ENCODE measurements around the gene ATP8A2. TPM values are rescaled to one million over a fixed set of nuclear protein-coding genes. Genes with fewer than 3 reads are reported as not detected.

The ATP8A2 gene
- total and polyA plus RNA-seq, 4 donors, result 0.01 to 0.08 (median 0.05) TPM; not detected in 1

- DNase-seq (ENCODE audit: low spot score), result no peak
- Histone ChIP-seq H3K9me3 (ENCODE audit: control insufficient read depth in 4 of 4, low read length in 3 of 4) (no peaks in the 10 kb centered on the region), H3K36me3 (ENCODE audit: control insufficient read depth in 4 of 4, insufficient read depth in 3 of 4, low read depth in 1 of 4, low read length in 3 of 4) (no peaks in the 10 kb centered on the region), H3K27ac (ENCODE audit: low read depth in 1 of 2, low read length in 2 of 2) (no peak overlapping the region), H3K27me3 (ENCODE audit: control insufficient read depth in 4 of 4, insufficient read depth in 4 of 4, low read length in 3 of 4) (peaks cover 0 to 4% (median 1%) of the 10 kb centered on the region in 4 donors), H3K4me3 (ENCODE audit: low read depth in 1 of 3, low read length in 3 of 3) (no peak overlapping the region), H3K4me1 (ENCODE audit: control insufficient read depth in 4 of 4, insufficient read depth in 4 of 4, low read length in 3 of 4) (no peaks in the 10 kb centered on the region), H3K9ac (ENCODE audit: low read depth in 1 of 2, low read length in 2 of 2) (no peak overlapping the region)
- 67% methylated on average over 2 of the region's 2 CpGs for WGBS
- TF ChIP-seq RXRA (IDR thresholded peaks at IDR 0.05), result no peak
These were observed 501.5 kb downstream of the ATP8A2 start for GRCh38 chr13:25873242-25873612.

- 77% methylated on average over 11 of the region's 11 CpGs for WGBS
- H3K36me3 ChIP-seq (ENCODE audit: control insufficient read depth in 4 of 4, insufficient read depth in 3 of 4, low read depth in 1 of 4, low read length in 3 of 4), result no peaks in the 10 kb centered on the region
- no peaks in the 10 kb centered on the region for H3K4me1 ChIP-seq (ENCODE audit: control insufficient read depth in 4 of 4, insufficient read depth in 4 of 4, low read length in 3 of 4)
- H3K9me3 ChIP-seq (ENCODE audit: control insufficient read depth in 4 of 4, low read length in 3 of 4), result no peaks in the 10 kb centered on the region
- no peak overlapping the region for H3K27ac ChIP-seq (ENCODE audit: low read depth in 1 of 2, low read length in 2 of 2)
- no peak overlapping the region for H3K4me3 ChIP-seq (ENCODE audit: low read depth in 1 of 3, low read length in 3 of 3)
- no peak for DNase-seq (ENCODE audit: low spot score)
- no peak overlapping the region for H3K9ac ChIP-seq (ENCODE audit: low read depth in 1 of 2, low read length in 2 of 2)
- TF ChIP-seq HNF4A (conservative IDR thresholded peaks at IDR 0.05) (no peak), ZBTB33 (IDR thresholded peaks at IDR 0.05) (no peak), EGR1 (IDR thresholded peaks at IDR 0.05; ENCODE audit: low read depth in 2 of 2) (no peak), NR2F2 (IDR thresholded peaks at IDR 0.05) (no peak), HNF4G (IDR thresholded peaks at IDR 0.05) (no peak), RAD21 (IDR thresholded peaks at IDR 0.05) (no peak), JUND (IDR thresholded peaks at IDR 0.05) (no peak)
- TF ChIP-seq, protein P1, sequence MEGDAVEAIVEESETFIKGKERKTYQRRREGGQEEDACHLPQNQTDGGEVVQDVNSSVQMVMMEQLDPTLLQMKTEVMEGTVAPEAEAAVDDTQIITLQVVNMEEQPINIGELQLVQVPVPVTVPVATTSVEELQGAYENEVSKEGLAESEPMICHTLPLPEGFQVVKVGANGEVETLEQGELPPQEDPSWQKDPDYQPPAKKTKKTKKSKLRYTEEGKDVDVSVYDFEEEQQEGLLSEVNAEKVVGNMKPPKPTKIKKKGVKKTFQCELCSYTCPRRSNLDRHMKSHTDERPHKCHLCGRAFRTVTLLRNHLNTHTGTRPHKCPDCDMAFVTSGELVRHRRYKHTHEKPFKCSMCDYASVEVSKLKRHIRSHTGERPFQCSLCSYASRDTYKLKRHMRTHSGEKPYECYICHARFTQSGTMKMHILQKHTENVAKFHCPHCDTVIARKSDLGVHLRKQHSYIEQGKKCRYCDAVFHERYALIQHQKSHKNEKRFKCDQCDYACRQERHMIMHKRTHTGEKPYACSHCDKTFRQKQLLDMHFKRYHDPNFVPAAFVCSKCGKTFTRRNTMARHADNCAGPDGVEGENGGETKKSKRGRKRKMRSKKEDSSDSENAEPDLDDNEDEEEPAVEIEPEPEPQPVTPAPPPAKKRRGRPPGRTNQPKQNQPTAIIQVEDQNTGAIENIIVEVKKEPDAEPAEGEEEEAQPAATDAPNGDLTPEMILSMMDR (IDR thresholded peaks at IDR 0.05; ENCODE audit: low read depth, low read length, missing input control), result no peak
- H3K27me3 ChIP-seq (ENCODE audit: control insufficient read depth in 4 of 4, insufficient read depth in 4 of 4, low read length in 3 of 4), result peaks cover 0 to 4% (median 3%) of the 10 kb centered on the region in 4 donors
These were observed 502.4 kb downstream of the ATP8A2 start for GRCh38 chr13:25874064-25874737.

DNA sequence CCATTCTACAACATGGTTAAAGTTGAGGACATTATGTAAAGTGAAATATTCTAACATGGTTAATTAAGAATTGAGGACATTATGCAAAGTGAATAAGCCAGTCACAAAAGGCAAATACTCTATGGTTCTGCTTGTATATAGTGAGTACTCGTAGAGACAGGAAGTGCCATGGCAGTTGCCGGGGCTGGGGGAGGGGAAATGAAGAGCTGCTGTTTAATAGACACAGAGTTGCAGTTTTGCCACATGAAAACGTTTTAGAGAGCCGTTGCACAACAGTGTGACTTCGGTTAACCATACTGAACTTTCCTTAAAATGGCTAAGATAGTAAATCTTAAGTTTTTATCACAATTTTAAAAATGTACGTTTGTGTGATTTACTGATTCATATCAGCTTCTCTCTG, 503.1 kb downstream of the ATP8A2 start:
- no peaks in the 10 kb centered on the region for H3K36me3 ChIP-seq (ENCODE audit: control insufficient read depth in 4 of 4, insufficient read depth in 3 of 4, low read depth in 1 of 4, low read length in 3 of 4)
- WGBS, result 53% methylated on average over 6 of the region's 6 CpGs
- DNase-seq (ENCODE audit: low spot score), result no peak
- H3K27ac ChIP-seq (ENCODE audit: low read depth in 1 of 2, low read length in 2 of 2), result no peak overlapping the region
- no peak overlapping the region for H3K4me3 ChIP-seq (ENCODE audit: low read depth in 1 of 3, low read length in 3 of 3)
- no peak overlapping the region for H3K9ac ChIP-seq (ENCODE audit: low read depth in 1 of 2, low read length in 2 of 2)
- H3K9me3 ChIP-seq (ENCODE audit: control insufficient read depth in 4 of 4, low read length in 3 of 4), result no peaks in the 10 kb centered on the region
- H3K4me1 ChIP-seq (ENCODE audit: control insufficient read depth in 4 of 4, insufficient read depth in 4 of 4, low read length in 3 of 4), result no peaks in the 10 kb centered on the region
- peaks cover 0 to 6% (median 3%) of the 10 kb centered on the region in 4 donors for H3K27me3 ChIP-seq (ENCODE audit: control insufficient read depth in 4 of 4, insufficient read depth in 4 of 4, low read length in 3 of 4)
- TF ChIP-seq RAD21 (IDR thresholded peaks at IDR 0.05) (no peak), ZBTB33 (IDR thresholded peaks at IDR 0.05) (no peak), FOXA2 (IDR thresholded peaks at IDR 0.05) (no peak), NR2F2 (IDR thresholded peaks at IDR 0.05) (no peak), SP1 (IDR thresholded peaks at IDR 0.05) (no peak), JUND (IDR thresholded peaks at IDR 0.05) (no peak), YY1 (IDR thresholded peaks at IDR 0.05) (no peak), TAF1 (conservative IDR thresholded peaks at IDR 0.05) (no peak), HNF4G (IDR thresholded peaks at IDR 0.05) (no peak), MAX (IDR thresholded peaks at IDR 0.05) (no peak)
- TF ChIP-seq, protein P2, sequence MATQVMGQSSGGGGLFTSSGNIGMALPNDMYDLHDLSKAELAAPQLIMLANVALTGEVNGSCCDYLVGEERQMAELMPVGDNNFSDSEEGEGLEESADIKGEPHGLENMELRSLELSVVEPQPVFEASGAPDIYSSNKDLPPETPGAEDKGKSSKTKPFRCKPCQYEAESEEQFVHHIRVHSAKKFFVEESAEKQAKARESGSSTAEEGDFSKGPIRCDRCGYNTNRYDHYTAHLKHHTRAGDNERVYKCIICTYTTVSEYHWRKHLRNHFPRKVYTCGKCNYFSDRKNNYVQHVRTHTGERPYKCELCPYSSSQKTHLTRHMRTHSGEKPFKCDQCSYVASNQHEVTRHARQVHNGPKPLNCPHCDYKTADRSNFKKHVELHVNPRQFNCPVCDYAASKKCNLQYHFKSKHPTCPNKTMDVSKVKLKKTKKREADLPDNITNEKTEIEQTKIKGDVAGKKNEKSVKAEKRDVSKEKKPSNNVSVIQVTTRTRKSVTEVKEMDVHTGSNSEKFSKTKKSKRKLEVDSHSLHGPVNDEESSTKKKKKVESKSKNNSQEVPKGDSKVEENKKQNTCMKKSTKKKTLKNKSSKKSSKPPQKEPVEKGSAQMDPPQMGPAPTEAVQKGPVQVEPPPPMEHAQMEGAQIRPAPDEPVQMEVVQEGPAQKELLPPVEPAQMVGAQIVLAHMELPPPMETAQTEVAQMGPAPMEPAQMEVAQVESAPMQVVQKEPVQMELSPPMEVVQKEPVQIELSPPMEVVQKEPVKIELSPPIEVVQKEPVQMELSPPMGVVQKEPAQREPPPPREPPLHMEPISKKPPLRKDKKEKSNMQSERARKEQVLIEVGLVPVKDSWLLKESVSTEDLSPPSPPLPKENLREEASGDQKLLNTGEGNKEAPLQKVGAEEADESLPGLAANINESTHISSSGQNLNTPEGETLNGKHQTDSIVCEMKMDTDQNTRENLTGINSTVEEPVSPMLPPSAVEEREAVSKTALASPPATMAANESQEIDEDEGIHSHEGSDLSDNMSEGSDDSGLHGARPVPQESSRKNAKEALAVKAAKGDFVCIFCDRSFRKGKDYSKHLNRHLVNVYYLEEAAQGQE (IDR thresholded peaks at IDR 0.05), result no peak
- TF ChIP-seq, protein P1 (IDR thresholded peaks at IDR 0.05; ENCODE audit: low read depth, low read length, missing input control), result no peak

Data from liver (tissue), 9 donors.